H9 (cell line): ENCODE data around the gene RETREG3. TPM values are rescaled to one million over a fixed set of nuclear protein-coding genes. Genes with fewer than 3 reads are reported as not detected.

Experiments
- DNase-seq: peaks from one replicate; pipeline ENCODE4 v3.0.0-alpha.2; 2017
- H2AFZ ChIP-seq: one replicate; pipeline ENCODE4 v1.6.1; 2013; ENCODE audit warnings: mild to moderate bottlenecking, low read length, control low read depth, moderate library complexity
- H2AK5ac ChIP-seq: 2 replicates; pipeline ENCODE4 v1.6.1; 2013; ENCODE audit warnings: low read length, control low read depth, mixed read lengths; ENCODE audit not compliant: insufficient read length
- H2BK120ac ChIP-seq: one replicate; pipeline ENCODE4 v1.6.1; 2013; ENCODE audit warnings: low read depth, mild to moderate bottlenecking, low read length, control low read depth, inconsistent platforms; ENCODE audit not compliant: poor library complexity, severe bottlenecking
- H2BK12ac ChIP-seq: 2 replicates; pipeline ENCODE4 v1.6.1; 2013; ENCODE audit warnings: low read length, control low read depth, mixed read lengths, low read depth; ENCODE audit not compliant: insufficient read length
- H2BK15ac ChIP-seq: 2 replicates; pipeline ENCODE4 v1.6.1; 2013; ENCODE audit warnings: low read depth, low read length, control low read depth
- H2BK20ac ChIP-seq: one replicate; pipeline ENCODE4 v1.6.1; 2013; ENCODE audit warnings: low read depth, mild to moderate bottlenecking, low read length, control low read depth, inconsistent platforms; ENCODE audit not compliant: poor library complexity, severe bottlenecking
- H2BK5ac ChIP-seq: 2 replicates; pipeline ENCODE4 v1.6.1; 2013; ENCODE audit warnings: low read length, control low read depth, mixed read lengths; ENCODE audit not compliant: insufficient read length
- H3K14ac ChIP-seq: 2 replicates; pipeline ENCODE4 v1.6.1; 2013; ENCODE audit warnings: low read length, control low read depth; ENCODE audit not compliant: insufficient read depth
- H3K18ac ChIP-seq: 2 replicates; pipeline ENCODE4 v1.6.1; 2013; ENCODE audit warnings: low read depth, mild to moderate bottlenecking, mixed read lengths, low read length, control low read depth; ENCODE audit not compliant: insufficient read length
- H3K23ac ChIP-seq: 2 replicates; pipeline ENCODE4 v1.6.1; 2013; ENCODE audit warnings: low read length, control low read depth, mixed read lengths, low read depth; ENCODE audit not compliant: insufficient read length
- H3K23me2 ChIP-seq: 2 replicates; pipeline ENCODE4 v1.6.1; 2013; ENCODE audit warnings: low read depth, mild to moderate bottlenecking, mixed read lengths, low read length, control low read depth; ENCODE audit not compliant: insufficient read length, poor library complexity, severe bottlenecking
- H3K27ac ChIP-seq: 2 replicates; pipeline ENCODE4 v1.5.1; 2013; ENCODE audit warnings: low read length, control low read depth, mixed read lengths, low read depth; ENCODE audit not compliant: insufficient read length
- H3K27me3 ChIP-seq: 2 replicates; pipeline ENCODE4 v1.6.1; 2013; ENCODE audit warnings: low read length, control low read depth, inconsistent platforms; ENCODE audit not compliant: insufficient read depth
- H3K4ac ChIP-seq: 2 replicates; pipeline ENCODE4 v1.6.1; 2013; ENCODE audit warnings: low read depth, mild to moderate bottlenecking, control low read depth, inconsistent platforms, low read length, moderate library complexity
- H3K4me1 ChIP-seq: 2 replicates; pipeline ENCODE4 v1.6.1; 2013; ENCODE audit warnings: low read length, control low read depth, inconsistent platforms; ENCODE audit not compliant: insufficient read depth
- H3K4me2 ChIP-seq: 2 replicates; pipeline ENCODE4 v1.6.1; 2013; ENCODE audit warnings: low read length, control low read depth, mixed read lengths; ENCODE audit not compliant: insufficient read length, insufficient read depth
- H3K56ac ChIP-seq: 2 replicates; pipeline ENCODE4 v1.6.1; 2013; ENCODE audit warnings: low read depth, mild to moderate bottlenecking, mixed read lengths, low read length, control low read depth; ENCODE audit not compliant: insufficient read length
- H3K79me1 ChIP-seq: 2 replicates; pipeline ENCODE4 v1.6.1; 2013; ENCODE audit warnings: low read depth, mild to moderate bottlenecking, moderate library complexity, low read length, control low read depth, inconsistent platforms; ENCODE audit not compliant: insufficient read depth, poor library complexity, severe bottlenecking
- H3K79me2 ChIP-seq: 2 replicates; pipeline ENCODE4 v1.6.1; 2013; ENCODE audit warnings: low read length, control low read depth, inconsistent platforms; ENCODE audit not compliant: insufficient read depth
- H3K9ac ChIP-seq: 2 replicates; pipeline ENCODE4 v1.6.1; 2013; ENCODE audit warnings: low read length, control low read depth, mixed read lengths; ENCODE audit not compliant: insufficient read length; ENCODE audit errors: extremely low read depth
- H3K9me3 ChIP-seq: one replicate; pipeline ENCODE4 v1.6.1; 2013; ENCODE audit warnings: low read depth, low read length, inconsistent platforms; ENCODE audit not compliant: control insufficient read depth
- H3T11ph ChIP-seq: one replicate; pipeline ENCODE4 v1.6.1; 2013; ENCODE audit warnings: mild to moderate bottlenecking, low read length, control low read depth, inconsistent platforms
- H4K20me1 ChIP-seq: one replicate; pipeline ENCODE4 v1.6.1; 2013; ENCODE audit not compliant: control insufficient read depth, insufficient read length, insufficient read depth
- H4K5ac ChIP-seq: 2 replicates; pipeline ENCODE4 v1.6.1; 2013; ENCODE audit warnings: low read depth, mild to moderate bottlenecking, mixed read lengths, low read length, control low read depth; ENCODE audit not compliant: insufficient read length
- H4K8ac ChIP-seq: replicated peaks from 2 replicates; pipeline ENCODE4 v1.6.1; 2013; ENCODE audit warnings: low read length, control low read depth, mixed read lengths, low read depth; ENCODE audit not compliant: insufficient read length
- H4K91ac ChIP-seq: 2 replicates; pipeline ENCODE4 v1.6.1; 2013; ENCODE audit warnings: low read depth, mild to moderate bottlenecking, moderate library complexity, mixed read lengths, low read length, control low read depth; ENCODE audit not compliant: insufficient read length
- H3K27ac Mint-ChIP-seq, 3 experiments: 2 replicates in 2 of 3; 3 replicates in 1 of 3; pipeline ENCODE4 v1.8.0; 2020 to 2021; ENCODE audit warnings: mixed read lengths in 3 of 3, mild to moderate bottlenecking in 1 of 3, moderate library complexity in 1 of 3
- H3K27me3 Mint-ChIP-seq: 2 replicates; pipeline ENCODE4 v1.8.0; 2021; ENCODE audit warnings: low read depth, mild to moderate bottlenecking, moderate library complexity, mixed read lengths
- H3K36me3 Mint-ChIP-seq, 3 experiments: 2 replicates in 2 of 3; 3 replicates in 1 of 3; pipeline ENCODE4 v1.8.0; 2020 to 2021; ENCODE audit warnings: low read depth in 3 of 3, mixed read lengths in 3 of 3; ENCODE audit not compliant: insufficient read depth in 1 of 3
- H3K4me1 Mint-ChIP-seq, 2 experiments: 2 replicates each; pipeline ENCODE4 v1.8.0; 2020; ENCODE audit warnings: mixed read lengths in 2 of 2
- H3K4me3 Mint-ChIP-seq, 2 experiments: 2 replicates in 1 of 2; 3 replicates in 1 of 2; pipeline ENCODE4 v1.8.0; 2020 to 2021; ENCODE audit warnings: mild to moderate bottlenecking in 2 of 2, mixed read lengths in 2 of 2, moderate library complexity in 1 of 2
- H3K9me3 Mint-ChIP-seq, 2 experiments: 2 replicates in 1 of 2; 3 replicates in 1 of 2; pipeline ENCODE4 v1.8.0; 2020; ENCODE audit warnings: mild to moderate bottlenecking in 2 of 2, mixed read lengths in 2 of 2, moderate library complexity in 1 of 2
- WGBS: extraction: QIAGEN DNeasy Blood & Tissue Kit; methylation state at CpG from one replicate; pipeline ENCODE4 v1.1.7; 2013; ENCODE audit warnings: missing lambda C conversion rate, low lambda C conversion rate, mixed read lengths; ENCODE audit not compliant: insufficient read length; ENCODE audit errors: extremely low coverage; 5-methylcytosine and 5-hydroxymethylcytosine counted together
- total RNA-seq: library from RNA; stranded (reverse); gene quantifications from 2 replicates; pipeline ENCODE4 v1.2.1, GENCODE V29; 2021
- TF ChIP-seq, protein P1 (sequence below): fragments of 200-600 bp; sonication (generic); conservative IDR thresholded peaks from 3 replicates; pipeline ENCODE4 v1.8.0; 2021; ENCODE audit warnings: antibody characterized with exemption, mild to moderate bottlenecking

The RETREG3 gene
- total RNA-seq, 1 experiment from 2014 or later: 47.3 TPM

DNA sequence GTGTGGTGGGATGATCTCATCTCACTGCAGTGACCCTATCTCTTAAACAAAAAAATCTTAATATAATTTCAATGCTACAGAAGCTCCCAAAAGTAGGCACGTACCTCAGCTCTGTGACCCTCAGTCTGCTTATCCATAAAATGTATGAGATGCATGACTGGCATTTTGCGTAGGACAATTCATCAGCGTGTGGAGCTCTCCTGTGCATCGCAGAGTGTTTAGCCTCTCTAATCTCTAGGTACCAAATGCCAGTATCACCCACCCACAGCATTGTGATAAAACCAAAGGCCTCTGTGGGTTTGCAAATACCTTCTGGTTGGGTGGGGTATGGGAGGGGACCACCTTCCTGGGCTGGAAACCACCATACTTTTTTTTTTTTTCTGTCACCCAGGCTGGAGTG, 30.9 kb upstream of the RETREG3 start:
- H3T11ph ChIP-seq: no peak overlapping the region
- Mint-ChIP-seq H3K27me3 (peaks cover 3% of the 10 kb centered on the region; the same call in 1 of the 2 replicates), H3K4me3 (no peak overlapping the region), H3K27ac (no peak overlapping the region), H3K4me1 (peaks cover 8 to 9% of the 10 kb centered on the region in 2 experiments), H3K9me3 (no peaks in the 10 kb centered on the region), H3K36me3 (no peaks in the 10 kb centered on the region)
- no peak overlapping the region for H3K18ac ChIP-seq
- H3K9ac ChIP-seq: no peak overlapping the region
- H2BK20ac ChIP-seq: no peak overlapping the region
- no peaks in the 10 kb centered on the region for H3K23me2 ChIP-seq
- DNase-seq: no peak
- H3K27me3 ChIP-seq: no peaks in the 10 kb centered on the region
- WGBS: no CpG with 5 or more reads among the region's 4 CpGs
- H3K27ac ChIP-seq: no peak overlapping the region
- H4K5ac ChIP-seq: no peak overlapping the region
- H2AK5ac ChIP-seq: no peak overlapping the region
- TF ChIP-seq, protein P1, sequence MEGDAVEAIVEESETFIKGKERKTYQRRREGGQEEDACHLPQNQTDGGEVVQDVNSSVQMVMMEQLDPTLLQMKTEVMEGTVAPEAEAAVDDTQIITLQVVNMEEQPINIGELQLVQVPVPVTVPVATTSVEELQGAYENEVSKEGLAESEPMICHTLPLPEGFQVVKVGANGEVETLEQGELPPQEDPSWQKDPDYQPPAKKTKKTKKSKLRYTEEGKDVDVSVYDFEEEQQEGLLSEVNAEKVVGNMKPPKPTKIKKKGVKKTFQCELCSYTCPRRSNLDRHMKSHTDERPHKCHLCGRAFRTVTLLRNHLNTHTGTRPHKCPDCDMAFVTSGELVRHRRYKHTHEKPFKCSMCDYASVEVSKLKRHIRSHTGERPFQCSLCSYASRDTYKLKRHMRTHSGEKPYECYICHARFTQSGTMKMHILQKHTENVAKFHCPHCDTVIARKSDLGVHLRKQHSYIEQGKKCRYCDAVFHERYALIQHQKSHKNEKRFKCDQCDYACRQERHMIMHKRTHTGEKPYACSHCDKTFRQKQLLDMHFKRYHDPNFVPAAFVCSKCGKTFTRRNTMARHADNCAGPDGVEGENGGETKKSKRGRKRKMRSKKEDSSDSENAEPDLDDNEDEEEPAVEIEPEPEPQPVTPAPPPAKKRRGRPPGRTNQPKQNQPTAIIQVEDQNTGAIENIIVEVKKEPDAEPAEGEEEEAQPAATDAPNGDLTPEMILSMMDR: no peak
- H3K4ac ChIP-seq: no peak overlapping the region
- H3K56ac ChIP-seq: no peak overlapping the region
- H4K91ac ChIP-seq: no peak overlapping the region
- H4K8ac ChIP-seq: no peak overlapping the region
- no peak overlapping the region for H2BK120ac ChIP-seq
- no peaks in the 10 kb centered on the region for H3K79me2 ChIP-seq
- H3K4me1 ChIP-seq: no peaks in the 10 kb centered on the region
- H2BK5ac ChIP-seq: no peak overlapping the region
- H3K4me2 ChIP-seq: no peak overlapping the region
- no peak overlapping the region for H3K23ac ChIP-seq
- H2BK15ac ChIP-seq: no peak overlapping the region
- no peaks in the 10 kb centered on the region for H4K20me1 ChIP-seq
- H3K9me3 ChIP-seq: no peaks in the 10 kb centered on the region
- H2AFZ ChIP-seq: no peak overlapping the region
- no peak overlapping the region for H3K14ac ChIP-seq
- no peak overlapping the region for H2BK12ac ChIP-seq
- H3K79me1 ChIP-seq: no peaks in the 10 kb centered on the region
